ENCODE results near the gene TRAK2.
"Not testable (repeated sequence)": the region's sequence is repeated elsewhere in the genome, so short reads cannot be mapped to it uniquely, and the experiment has no call there.

Gene TRAK2

GRCh38 chr2:201451292-201452057 lies at the start of gene TRAK2, which contains the start of gene STRADB:
TRAK2 (minus strand) TSS chr2:201451458; CDS start chr2:201420507, 30,951 bp downstream.
STRADB (plus strand) TSS chr2:201451740; CDS start chr2:201454841, 3,101 bp downstream.
- peak; percentile 97 for DNase-seq (ENCODE audit: low spot score)

GRCh38 chr2:201500534-201500933 lies 49.3 kb upstream of the TRAK2 start:
- no peak for DNase-seq (ENCODE audit: low spot score)

- DNase-seq (ENCODE audit: low spot score): no peak
Measured at GRCh38 chr2:201496785-201497184, 45.5 kb upstream of the TRAK2 start.

GRCh38 chr2:201490291-201490690 lies 39.0 kb upstream of the TRAK2 start:
- DNase-seq (ENCODE audit: low spot score): no peak

- DNase-seq (ENCODE audit: low spot score): no peak
Measured at GRCh38 chr2:201484805-201485204, 33.5 kb upstream of the TRAK2 start.

- DNase-seq (ENCODE audit: low spot score): not testable (repeated sequence)
Measured at GRCh38 chr2:201483758-201484157, 32.5 kb upstream of the TRAK2 start.

GRCh38 chr2:201483342-201483741 lies 32.1 kb upstream of the TRAK2 start:
- DNase-seq (ENCODE audit: low spot score): no peak

- no peak for DNase-seq (ENCODE audit: low spot score)
Measured at GRCh38 chr2:201482543-201482942, 31.3 kb upstream of the TRAK2 start.

GRCh38 chr2:201472411-201472810 lies 21.2 kb upstream of the TRAK2 start:
- no peak for DNase-seq (ENCODE audit: low spot score)

- DNase-seq (ENCODE audit: low spot score): no peak
Measured at GRCh38 chr2:201471732-201472393, 20.6 kb upstream of the TRAK2 start.

GRCh38 chr2:201470821-201471731 lies 19.8 kb upstream of the TRAK2 start:
- no peak for DNase-seq (ENCODE audit: low spot score)

- DNase-seq (ENCODE audit: low spot score): no peak
Measured at GRCh38 chr2:201467666-201468065, 16.4 kb upstream of the TRAK2 start.

GRCh38 chr2:201466050-201466675 lies 14.9 kb upstream of the TRAK2 start:
- peak; percentile 69 for DNase-seq (ENCODE audit: low spot score)

GRCh38 chr2:201465524-201465971 lies 14.3 kb upstream of the TRAK2 start:
- DNase-seq (ENCODE audit: low spot score): peak; percentile 76

- no peak for DNase-seq (ENCODE audit: low spot score)
Measured at GRCh38 chr2:201464547-201464946, 13.3 kb upstream of the TRAK2 start.

- DNase-seq (ENCODE audit: low spot score): no peak
Measured at GRCh38 chr2:201460532-201460931, 9.3 kb upstream of the TRAK2 start.

- no peak for DNase-seq (ENCODE audit: low spot score)
Measured at GRCh38 chr2:201458381-201458780, 7.1 kb upstream of the TRAK2 start.

GRCh38 chr2:201452922-201453643 lies 1.8 kb upstream of the TRAK2 start:
- DNase-seq (ENCODE audit: low spot score): no peak

GRCh38 chr2:201452058-201452921 lies 1.0 kb upstream of the TRAK2 start:
- DNase-seq (ENCODE audit: low spot score): peak; percentile 38

GRCh38 chr2:201450954-201451291 lies 335 bp downstream of the TRAK2 start:
- peak; percentile 54 for DNase-seq (ENCODE audit: low spot score)
